HG03354 (cell line): ENCODE results near the gene APPL1.

Experiments
- ATAC-seq: cut with Tn5 transposase; IDR thresholded peaks from one replicate; pipeline ENCODE4 v1.9.1; 2021; ENCODE audit warnings: mild to moderate bottlenecking; ENCODE audit not compliant: unreplicated experiment, poor library complexity, severe bottlenecking

APPL1 gene

GRCh38 chr3:57227204-57227929 lies at the start of gene APPL1:
Gene APPL1, plus strand, starts transcription at chr3:57227729. Its CDS starts 155 bp downstream, at chr3:57227884.
- ATAC-seq = peak; percentile 90

- ATAC-seq = no peak
Measured at GRCh38 chr3:57179580-57180410, 47.7 kb upstream of the APPL1 start.

- ATAC-seq = no peak
Measured at GRCh38 chr3:57184526-57184925, 43.0 kb upstream of the APPL1 start.

- ATAC-seq = no peak
Measured at GRCh38 chr3:57192028-57192427, 35.5 kb upstream of the APPL1 start.

GRCh38 chr3:57194641-57195040 lies 32.9 kb upstream of the APPL1 start:
- ATAC-seq = no peak

GRCh38 chr3:57199895-57200297 lies 27.6 kb upstream of the APPL1 start, which contains the start of gene HESX1:
Gene HESX1, minus strand, starts transcription at chr3:57199978. Its CDS starts 60 bp downstream, at chr3:57199918.
- ATAC-seq = no peak

- ATAC-seq = peak; percentile 47
Measured at GRCh38 chr3:57206423-57206822, 21.1 kb upstream of the APPL1 start.

GRCh38 chr3:57221883-57222282 lies 5.6 kb upstream of the APPL1 start:
- no peak for ATAC-seq

GRCh38 chr3:57224856-57225255 lies 2.7 kb upstream of the APPL1 start:
- ATAC-seq = no peak

GRCh38 chr3:57226176-57226575 lies 1.4 kb upstream of the APPL1 start:
- no peak for ATAC-seq

- ATAC-seq = peak; percentile 50
Measured at GRCh38 chr3:57227930-57228751, 612 bp downstream of the APPL1 start.

- ATAC-seq = no peak
Measured at GRCh38 chr3:57230006-57230405, 2.5 kb downstream of the APPL1 start.

GRCh38 chr3:57233799-57234198 lies 6.3 kb downstream of the APPL1 start:
- ATAC-seq = no peak

- no peak for ATAC-seq
Measured at GRCh38 chr3:57234613-57235575, 7.4 kb downstream of the APPL1 start.

- no peak for ATAC-seq
Measured at GRCh38 chr3:57244946-57245345, 17.4 kb downstream of the APPL1 start.

- ATAC-seq = no peak
Measured at GRCh38 chr3:57252404-57252803, 24.9 kb downstream of the APPL1 start.

GRCh38 chr3:57256844-57257243 lies 29.3 kb downstream of the APPL1 start:
- ATAC-seq = no peak

- ATAC-seq = no peak
Measured at GRCh38 chr3:57257678-57258077, 30.1 kb downstream of the APPL1 start.

GRCh38 chr3:57261119-57261518 lies 33.6 kb downstream of the APPL1 start:
- ATAC-seq = no peak
